Measurements from ENCODE around the gene KHDC1L.

- no peak for TF ChIP-seq CTCF (IDR thresholded peaks at IDR 0.05)
- no peak for TF ChIP-seq FOXM1 (IDR thresholded peaks at IDR 0.05; ENCODE audit: low read depth)
- no peak for TF ChIP-seq FOXJ3 (CRISPR knock-in tag; IDR thresholded peaks at IDR 0.05)
Observed at GRCh38 chr6:73176057-73176456, 49.2 kb downstream of the KHDC1L start.
